ENCODE data around the gene NDUFC2. TPM values are rescaled to one million over a fixed set of nuclear protein-coding genes. Genes with fewer than 3 reads are reported as not detected.

The NDUFC2 gene
- total and polyA plus RNA-seq, 3 donors from 2014 or later = 94.7 to 210 (median 105) TPM

DNA sequence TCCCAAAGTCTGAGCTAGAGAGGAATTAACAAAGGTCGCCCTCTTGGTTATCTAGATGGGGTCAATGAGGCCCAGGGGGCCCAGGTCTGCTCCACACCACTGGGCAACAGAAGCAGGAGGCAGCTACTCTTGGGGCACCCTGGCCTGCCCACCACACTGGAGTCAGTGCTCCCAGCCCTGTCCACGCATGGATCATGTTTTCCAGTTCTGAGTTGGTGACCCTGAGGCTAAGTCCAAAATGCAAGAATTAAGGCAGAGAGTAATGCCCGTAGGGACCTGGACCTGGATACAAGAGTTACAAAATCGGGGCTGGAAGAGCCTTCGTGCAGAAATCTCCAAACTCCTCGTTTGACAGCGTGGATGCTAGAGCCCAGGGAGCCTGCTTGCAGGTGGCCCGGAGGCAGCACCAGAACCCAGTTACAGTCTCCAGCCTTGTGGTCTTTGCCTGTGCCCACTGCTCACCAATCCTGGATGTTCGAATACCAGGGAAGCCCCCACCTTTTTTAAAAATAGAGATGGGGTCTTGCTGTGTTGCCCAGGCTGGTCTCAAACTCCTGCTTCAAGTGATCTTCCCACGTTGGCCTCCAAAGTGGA is 22.1 kb downstream of the NDUFC2 start:
- H3K27me3 ChIP-seq = no peaks in the 10 kb centered on the region
- 77 to 86% methylated on average over 10 of the region's 10 CpGs for WGBS, 2 donors
- no peak overlapping the region for H3K27ac ChIP-seq

DNA sequence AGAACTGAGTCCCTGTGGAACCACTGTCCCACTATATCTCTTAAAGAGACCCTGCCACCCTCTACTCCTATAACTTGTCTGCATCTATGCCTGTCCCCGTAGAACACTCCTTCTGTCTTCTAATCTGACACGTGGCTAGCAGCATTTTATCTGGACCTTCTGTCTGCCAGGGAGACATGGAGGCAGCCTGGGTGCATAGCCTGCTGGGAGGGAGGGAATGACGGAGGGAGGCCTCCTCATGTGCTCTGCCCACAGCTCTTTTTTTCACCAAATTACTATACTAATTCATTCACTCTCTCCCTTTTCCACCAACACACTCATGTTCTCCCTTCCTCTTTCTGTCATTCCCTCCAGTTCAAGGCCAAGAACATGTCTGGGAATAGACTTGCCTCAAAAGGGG is 23.6 kb downstream of the NDUFC2 start:
- no peaks in the 10 kb centered on the region for H3K9me3 ChIP-seq
- no peak overlapping the region for H3K27ac ChIP-seq
- TF ChIP-seq, protein P1, sequence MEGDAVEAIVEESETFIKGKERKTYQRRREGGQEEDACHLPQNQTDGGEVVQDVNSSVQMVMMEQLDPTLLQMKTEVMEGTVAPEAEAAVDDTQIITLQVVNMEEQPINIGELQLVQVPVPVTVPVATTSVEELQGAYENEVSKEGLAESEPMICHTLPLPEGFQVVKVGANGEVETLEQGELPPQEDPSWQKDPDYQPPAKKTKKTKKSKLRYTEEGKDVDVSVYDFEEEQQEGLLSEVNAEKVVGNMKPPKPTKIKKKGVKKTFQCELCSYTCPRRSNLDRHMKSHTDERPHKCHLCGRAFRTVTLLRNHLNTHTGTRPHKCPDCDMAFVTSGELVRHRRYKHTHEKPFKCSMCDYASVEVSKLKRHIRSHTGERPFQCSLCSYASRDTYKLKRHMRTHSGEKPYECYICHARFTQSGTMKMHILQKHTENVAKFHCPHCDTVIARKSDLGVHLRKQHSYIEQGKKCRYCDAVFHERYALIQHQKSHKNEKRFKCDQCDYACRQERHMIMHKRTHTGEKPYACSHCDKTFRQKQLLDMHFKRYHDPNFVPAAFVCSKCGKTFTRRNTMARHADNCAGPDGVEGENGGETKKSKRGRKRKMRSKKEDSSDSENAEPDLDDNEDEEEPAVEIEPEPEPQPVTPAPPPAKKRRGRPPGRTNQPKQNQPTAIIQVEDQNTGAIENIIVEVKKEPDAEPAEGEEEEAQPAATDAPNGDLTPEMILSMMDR (IDR thresholded peaks at IDR 0.05) = no peak
- no peak for TF ChIP-seq POLR2A (IDR thresholded peaks at IDR 0.05)
- no peak overlapping the region for H3K4me3 ChIP-seq
- H3K4me1 ChIP-seq = peaks cover 1% of the 10 kb centered on the region
- no peaks in the 10 kb centered on the region for H3K27me3 ChIP-seq
- 57 to 59% methylated on average over 2 to 3 of the region's 3 CpGs for WGBS, 2 donors
- DNase-seq = no peak
- no peaks in the 10 kb centered on the region for H3K36me3 ChIP-seq (ENCODE audit: low read depth, missing control alignments)
- intact Hi-C loops (cut with DNase I; ENCODE audit: low total_unique reads) = no loop called here

More for the DNA sequence above, 22.1 kb downstream of the NDUFC2 start:
- no peak for DNase-seq
- intact Hi-C loops (cut with DNase I; ENCODE audit: low total_unique reads) = no loop called here
- H3K36me3 ChIP-seq (ENCODE audit: low read depth, missing control alignments) = no peaks in the 10 kb centered on the region
- H3K4me1 ChIP-seq = peaks cover 10% of the 10 kb centered on the region
- H3K9me3 ChIP-seq = no peaks in the 10 kb centered on the region
- TF ChIP-seq, protein P1 (IDR thresholded peaks at IDR 0.05) = no peak
- no peak for TF ChIP-seq POLR2A (IDR thresholded peaks at IDR 0.05)
- H3K4me3 ChIP-seq = no peak overlapping the region

DNA sequence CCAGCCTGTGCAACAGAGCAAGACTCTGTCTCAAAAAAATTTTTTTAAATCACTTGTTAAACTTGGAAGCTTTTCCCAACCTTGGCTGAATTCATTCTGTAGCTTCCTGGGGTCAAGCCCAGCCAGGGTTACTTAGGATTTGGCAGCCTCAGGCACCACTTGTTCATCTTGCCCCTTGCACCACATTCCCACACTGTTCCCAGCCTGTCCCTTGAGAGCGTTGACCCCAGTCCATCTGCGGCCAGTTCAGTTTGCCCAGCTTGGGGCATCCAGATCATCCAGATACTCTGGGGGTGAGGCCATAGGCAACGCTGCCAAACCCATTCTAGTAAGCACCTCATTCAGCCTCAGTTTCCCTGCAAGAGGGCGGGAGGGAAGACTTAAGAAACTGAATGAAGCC is 24.7 kb downstream of the NDUFC2 start:
- intact Hi-C loops (cut with DNase I; ENCODE audit: low total_unique reads) = no loop called here
- 85 to 95% methylated on average over 4 of the region's 4 CpGs for WGBS, 2 donors
- TF ChIP-seq, protein P1 (IDR thresholded peaks at IDR 0.05) = no peak
- no peak for TF ChIP-seq POLR2A (IDR thresholded peaks at IDR 0.05)

DNA sequence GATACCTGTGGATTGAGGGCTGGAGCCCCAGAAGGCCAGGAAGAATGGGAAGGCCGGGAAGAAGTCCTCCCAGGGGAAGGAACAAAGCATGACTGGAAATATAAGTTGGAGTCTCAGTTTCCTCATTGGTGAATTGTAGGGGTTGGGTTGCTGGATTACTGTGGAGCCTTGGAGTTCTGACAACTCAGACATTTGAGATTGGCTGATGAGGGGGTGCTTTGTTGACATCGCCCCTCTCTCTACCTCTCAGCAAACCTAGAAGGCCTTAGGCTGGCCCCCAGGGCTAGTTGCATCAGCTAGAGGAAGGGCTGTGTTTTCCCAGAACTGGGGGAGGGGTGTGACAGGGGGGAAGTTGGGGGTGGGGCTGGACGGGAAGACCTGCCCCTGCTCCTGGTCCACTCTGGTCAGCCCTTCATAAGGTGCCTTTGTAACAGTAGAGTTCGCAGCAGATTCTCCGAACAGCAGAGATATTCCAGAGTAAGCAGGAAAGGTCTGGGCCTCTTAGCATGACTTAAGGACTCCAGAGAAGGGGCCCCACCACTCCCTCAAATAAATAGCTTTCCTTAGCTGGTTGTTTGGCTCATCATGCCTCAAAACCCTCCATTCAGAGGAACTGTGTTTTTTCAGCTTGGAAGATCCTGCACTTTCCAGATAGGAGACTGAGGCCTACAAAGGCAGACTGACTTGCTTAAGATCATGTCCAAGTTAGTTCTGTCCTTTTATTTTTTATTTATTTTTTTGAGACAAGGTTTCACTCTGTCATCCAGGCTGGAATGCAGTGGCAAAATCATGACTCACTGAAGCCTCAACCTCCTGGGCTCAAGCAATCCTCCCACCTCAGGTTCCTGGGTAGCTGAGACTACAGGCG is 28.5 kb downstream of the NDUFC2 start:
- no peak overlapping the region for H3K27ac ChIP-seq
- WGBS, 2 donors = 87 to 88% methylated on average over 6 of the region's 6 CpGs
- H3K4me3 ChIP-seq = no peak overlapping the region
- TF ChIP-seq, protein P1 (IDR thresholded peaks at IDR 0.05) = no peak
- no peak for TF ChIP-seq POLR2A (IDR thresholded peaks at IDR 0.05)
- no peaks in the 10 kb centered on the region for H3K27me3 ChIP-seq
- intact Hi-C loops (cut with DNase I; ENCODE audit: low total_unique reads) = no loop called here
- no peaks in the 10 kb centered on the region for H3K36me3 ChIP-seq (ENCODE audit: low read depth, missing control alignments)
- no peaks in the 10 kb centered on the region for H3K9me3 ChIP-seq
- H3K4me1 ChIP-seq = no peaks in the 10 kb centered on the region
- DNase-seq = no peak

More for the DNA sequence above, 24.7 kb downstream of the NDUFC2 start:
- Histone ChIP-seq H3K27me3 (no peaks in the 10 kb centered on the region), H3K36me3 (ENCODE audit: low read depth, missing control alignments) (no peaks in the 10 kb centered on the region), H3K9me3 (no peaks in the 10 kb centered on the region), H3K4me3 (no peak overlapping the region), H3K4me1 (no peaks in the 10 kb centered on the region), H3K27ac (no peak overlapping the region)
- no peak for DNase-seq

Data from testis (tissue), 3 donors.